ENCODE measurements around the gene GABRG3. TPM values are rescaled to one million over a fixed set of nuclear protein-coding genes. Genes with fewer than 3 reads are reported as not detected.

The GABRG3 gene
- polyA plus RNA-seq, 1 donor (not counting 4 experiments of a cell fraction or from before 2014, with no cell fraction given) = not detected

DNA sequence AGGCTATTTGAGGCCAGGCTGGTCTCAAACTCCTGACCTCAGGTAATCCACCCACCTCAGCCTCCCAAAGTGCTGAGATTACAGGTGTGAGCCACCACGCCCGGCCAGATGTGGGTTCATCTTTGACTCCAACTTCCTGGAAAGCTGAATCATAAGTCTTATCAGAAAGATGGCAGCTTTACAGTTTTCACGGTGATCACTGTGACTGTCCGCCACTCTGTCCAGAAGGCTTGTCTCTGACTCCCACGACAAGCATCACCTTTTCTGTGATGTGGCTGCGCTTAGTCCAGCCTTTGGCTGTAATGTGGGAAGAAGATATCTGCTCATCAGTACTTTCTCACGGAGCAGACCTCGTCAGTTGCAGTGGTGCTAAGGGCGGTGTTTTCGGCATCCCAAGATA is 527.7 kb downstream of the GABRG3 start:
- no peak for FAIRE-seq

DNA sequence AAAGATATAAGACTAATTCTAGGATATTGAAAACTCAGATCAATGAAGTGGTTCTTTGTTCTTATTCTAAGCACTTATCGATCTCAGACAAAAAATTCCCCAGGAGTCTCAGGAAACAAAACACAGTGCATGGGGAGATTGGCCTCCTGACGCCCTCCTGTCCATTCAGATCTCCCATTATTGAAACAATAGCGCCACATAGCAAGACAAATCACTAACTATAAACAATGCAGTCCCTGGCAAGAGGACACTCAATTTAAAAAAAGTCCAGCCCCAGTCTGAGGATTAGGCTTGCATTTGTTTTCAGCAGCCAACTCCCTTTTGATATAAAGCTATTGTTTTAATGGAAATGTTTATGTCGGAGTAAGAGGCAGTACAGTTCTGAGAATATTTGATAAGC is 528.2 kb downstream of the GABRG3 start:
- Histone ChIP-seq H2AFZ (ENCODE audit: control insufficient read depth, low read length) (no peak overlapping the region), H3K36me3 (ENCODE audit: control insufficient read depth in 2 of 2, extremely low read depth in 1 of 2, insufficient read depth in 2 of 2, low read length in 2 of 2) (no peaks in the 10 kb centered on the region), H4K20me1 (ENCODE audit: control insufficient read depth, extremely low read depth, insufficient read depth, low read length) (no peaks in the 10 kb centered on the region), H3K9me1 (ENCODE audit: control insufficient read depth, extremely low read depth, insufficient read depth, low read length) (no peaks in the 10 kb centered on the region), H3K4me1 (ENCODE audit: control insufficient read depth, extremely low read depth, insufficient read depth, low read length) (no peaks in the 10 kb centered on the region), H3K27ac (ENCODE audit: control insufficient read depth, insufficient read depth, low read length) (no peak overlapping the region), H3K4me3 (ENCODE audit: control insufficient read depth in 2 of 3, extremely low read depth in 1 of 3, insufficient read depth in 2 of 3, low read depth in 1 of 3, low read length in 3 of 3) (no peak overlapping the region), H3K9ac (ENCODE audit: control insufficient read depth, extremely low read depth, insufficient read depth, low read length) (no peak overlapping the region), H3K79me2 (ENCODE audit: control insufficient read depth, insufficient read depth, low read length) (no peaks in the 10 kb centered on the region), H3K9me3 (ENCODE audit: control insufficient read depth, low read depth, low read length) (peaks cover 2% of the 10 kb centered on the region), H3K4me2 (ENCODE audit: control insufficient read depth, extremely low read depth, insufficient read depth, low read depth, low read length) (no peak overlapping the region), H3K27me3 (ENCODE audit: control insufficient read depth, extremely low read depth, insufficient read depth, low read length) (no peaks in the 10 kb centered on the region)
- no peak for FAIRE-seq
- DNase-seq (ENCODE audit: low read depth, low spot score) = no peak
- no peak for TF ChIP-seq EZH2 (IDR thresholded peaks at IDR 0.05; ENCODE audit: low read length)
- TF ChIP-seq, protein P1, sequence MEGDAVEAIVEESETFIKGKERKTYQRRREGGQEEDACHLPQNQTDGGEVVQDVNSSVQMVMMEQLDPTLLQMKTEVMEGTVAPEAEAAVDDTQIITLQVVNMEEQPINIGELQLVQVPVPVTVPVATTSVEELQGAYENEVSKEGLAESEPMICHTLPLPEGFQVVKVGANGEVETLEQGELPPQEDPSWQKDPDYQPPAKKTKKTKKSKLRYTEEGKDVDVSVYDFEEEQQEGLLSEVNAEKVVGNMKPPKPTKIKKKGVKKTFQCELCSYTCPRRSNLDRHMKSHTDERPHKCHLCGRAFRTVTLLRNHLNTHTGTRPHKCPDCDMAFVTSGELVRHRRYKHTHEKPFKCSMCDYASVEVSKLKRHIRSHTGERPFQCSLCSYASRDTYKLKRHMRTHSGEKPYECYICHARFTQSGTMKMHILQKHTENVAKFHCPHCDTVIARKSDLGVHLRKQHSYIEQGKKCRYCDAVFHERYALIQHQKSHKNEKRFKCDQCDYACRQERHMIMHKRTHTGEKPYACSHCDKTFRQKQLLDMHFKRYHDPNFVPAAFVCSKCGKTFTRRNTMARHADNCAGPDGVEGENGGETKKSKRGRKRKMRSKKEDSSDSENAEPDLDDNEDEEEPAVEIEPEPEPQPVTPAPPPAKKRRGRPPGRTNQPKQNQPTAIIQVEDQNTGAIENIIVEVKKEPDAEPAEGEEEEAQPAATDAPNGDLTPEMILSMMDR (optimal IDR thresholded peaks at IDR 0.05 in 1 of 3, IDR thresholded peaks at IDR 0.05 in 1 of 3, conservative IDR thresholded peaks at IDR 0.05 in 1 of 3; ENCODE audit: extremely low read depth in 1 of 3, insufficient read depth in 2 of 3, low read length in 3 of 3) = no peak
- dilution Hi-C loops (cut with MboI; ENCODE audit: extremely low pct_ligation_motif_present, low sequenced_read_pairs) = no loop called here

More for the DNA sequence above, 527.7 kb downstream of the GABRG3 start:
- no peaks in the 10 kb centered on the region for H4K20me1 ChIP-seq (ENCODE audit: control insufficient read depth, extremely low read depth, insufficient read depth, low read length)
- DNase-seq (ENCODE audit: low read depth, low spot score) = no peak
- H3K9me3 ChIP-seq (ENCODE audit: control insufficient read depth, low read depth, low read length) = peaks cover 2% of the 10 kb centered on the region
- TF ChIP-seq, protein P1 (optimal IDR thresholded peaks at IDR 0.05 in 1 of 3, IDR thresholded peaks at IDR 0.05 in 1 of 3, conservative IDR thresholded peaks at IDR 0.05 in 1 of 3; ENCODE audit: extremely low read depth in 1 of 3, insufficient read depth in 2 of 3, low read length in 3 of 3) = no peak
- no peaks in the 10 kb centered on the region for H3K27me3 ChIP-seq (ENCODE audit: control insufficient read depth, extremely low read depth, insufficient read depth, low read length)
- H3K27ac ChIP-seq (ENCODE audit: control insufficient read depth, insufficient read depth, low read length) = no peak overlapping the region
- H3K9me1 ChIP-seq (ENCODE audit: control insufficient read depth, extremely low read depth, insufficient read depth, low read length) = no peaks in the 10 kb centered on the region
- no peaks in the 10 kb centered on the region for H3K36me3 ChIP-seq (ENCODE audit: control insufficient read depth in 2 of 2, extremely low read depth in 1 of 2, insufficient read depth in 2 of 2, low read length in 2 of 2)
- H2AFZ ChIP-seq (ENCODE audit: control insufficient read depth, low read length) = no peak overlapping the region
- dilution Hi-C loops (cut with MboI; ENCODE audit: extremely low pct_ligation_motif_present, low sequenced_read_pairs) = no loop called here
- H3K4me2 ChIP-seq (ENCODE audit: control insufficient read depth, extremely low read depth, insufficient read depth, low read depth, low read length) = no peak overlapping the region
- no peak overlapping the region for H3K9ac ChIP-seq (ENCODE audit: control insufficient read depth, extremely low read depth, insufficient read depth, low read length)
- H3K4me3 ChIP-seq (ENCODE audit: control insufficient read depth in 2 of 3, extremely low read depth in 1 of 3, insufficient read depth in 2 of 3, low read depth in 1 of 3, low read length in 3 of 3) = no peak overlapping the region
- no peaks in the 10 kb centered on the region for H3K4me1 ChIP-seq (ENCODE audit: control insufficient read depth, extremely low read depth, insufficient read depth, low read length)
- no peaks in the 10 kb centered on the region for H3K79me2 ChIP-seq (ENCODE audit: control insufficient read depth, insufficient read depth, low read length)
